Fibroblast of lung (primary cell): ENCODE measurements around the gene ITPKA. TPM values are rescaled to one million over a fixed set of nuclear protein-coding genes. Genes with fewer than 3 reads are reported as not detected.

Source experiments
- DNase-seq, 2 donors: peaks; one replicate each; pipeline versions ENCODE4 v3.0.0 to v3.0.0-alpha.2; 2010; ENCODE audit warnings: low read depth in 2 of 2
- H2AFZ ChIP-seq: 2 replicates; pipeline ENCODE4 v1.5.1; 2012; ENCODE audit warnings: low read length, control low read depth, inconsistent platforms
- H3K27ac ChIP-seq: 2 replicates; pipeline ENCODE4 v1.5.1; 2011; ENCODE audit warnings: low read length, control low read depth; ENCODE audit not compliant: insufficient read depth
- H3K27me3 ChIP-seq: 2 replicates; pipeline ENCODE4 v1.5.1; 2011; ENCODE audit warnings: mild to moderate bottlenecking, low read length; ENCODE audit not compliant: control insufficient read depth, insufficient read depth
- H3K36me3 ChIP-seq: 2 replicates; pipeline ENCODE4 v1.5.1; 2011; ENCODE audit warnings: low read length; ENCODE audit not compliant: control insufficient read depth, insufficient read depth
- H3K4me1 ChIP-seq: 2 replicates; pipeline ENCODE4 v1.5.1; 2011; ENCODE audit warnings: low read length; ENCODE audit not compliant: control insufficient read depth, insufficient read depth; ENCODE audit errors: extremely low read depth
- H3K4me2 ChIP-seq: 2 replicates; pipeline ENCODE4 v1.5.1; 2011; ENCODE audit warnings: low read length, control low read depth; ENCODE audit not compliant: insufficient read depth; ENCODE audit errors: extremely low read depth
- H3K4me3 ChIP-seq, 4 experiments: fragments of 200-600 bp in 1 of 4; sonication (generic) in 1 of 4; replicated peaks in 1 of 4; 2 replicates each; pipeline ENCODE4 v1.5.1; 2011 to 2016; ENCODE audit warnings: low read length in 4 of 4, low read depth in 3 of 4, mild to moderate bottlenecking in 3 of 4, control low read depth in 2 of 4, inconsistent platforms in 1 of 4, mixed read lengths in 1 of 4; ENCODE audit not compliant: insufficient read depth in 1 of 4; ENCODE audit errors: control extremely low read depth in 1 of 4
- H3K79me2 ChIP-seq: 2 replicates; pipeline ENCODE4 v1.5.1; 2012; ENCODE audit warnings: mild to moderate bottlenecking, low read length, inconsistent platforms; ENCODE audit not compliant: control insufficient read depth, insufficient read depth
- H3K9ac ChIP-seq: 2 replicates; pipeline ENCODE4 v1.5.1; 2011; ENCODE audit warnings: mild to moderate bottlenecking, low read length, control low read depth; ENCODE audit not compliant: insufficient read depth
- H3K9me3 ChIP-seq: 2 replicates; pipeline ENCODE4 v1.5.1; 2012; ENCODE audit warnings: low read depth, low read length; ENCODE audit not compliant: control insufficient read depth, insufficient read depth
- H4K20me1 ChIP-seq: 2 replicates; pipeline ENCODE4 v1.5.1; 2011; ENCODE audit warnings: low read length; ENCODE audit not compliant: control insufficient read depth, insufficient read depth; ENCODE audit errors: extremely low read depth
- CTCF ChIP-seq, 2 donors: IDR thresholded peaks in 1 of 2; conservative IDR thresholded peaks in 1 of 2; 1 replicate in 1 of 2; 2 replicates in 1 of 2; pipeline ENCODE4 v1.5.1; 2011 to 2012; ENCODE audit warnings: low read length in 2 of 2, control low read depth in 1 of 2, inconsistent platforms in 1 of 2, low read depth in 1 of 2, mild to moderate bottlenecking in 1 of 2
- EZH2 ChIP-seq: IDR thresholded peaks from 2 replicates; pipeline ENCODE4 v1.5.1; 2012; ENCODE audit warnings: low read length, control low read depth, mild to moderate bottlenecking; ENCODE audit errors: missing control alignments
- polyA plus RNA-seq, 2 donors: library from polyadenylated mRNA; depleted of rRNA in 1 of 2; stranded (reverse) in 1 of 2; unstranded in 1 of 2; fragments of >200 nt; gene quantifications; 2 replicates each; pipeline ENCODE4 v1.2.1, GENCODE V29; 2011 to 2012; ENCODE audit warnings: missing spikeins in 1 of 2
- total RNA-seq: library from RNA; depleted of rRNA; stranded (reverse); fragments of >200 nt; gene quantifications from 2 replicates; pipeline ENCODE4 v1.2.1, GENCODE V29; 2014

Gene ITPKA
- total and polyA plus RNA-seq, 2 donors (not counting 1 experiment from before 2014, with no cell fraction given) = 0.32 to 35.0 TPM

- TF ChIP-seq CTCF (conservative IDR thresholded peaks at IDR 0.05 in 1 of 2, IDR thresholded peaks at IDR 0.05 in 1 of 2; ENCODE audit: low read depth in 1 of 2, low read length in 2 of 2) (no peak), EZH2 (no peak)
Observed at GRCh38 chr15:41517895-41518449, 24.3 kb downstream of the ITPKA start.

GRCh38 chr15:41520636-41521035, 27.0 kb downstream of the ITPKA start:
- Histone ChIP-seq H3K79me2 (no peaks in the 10 kb centered on the region), H3K4me2 (no peak overlapping the region), H3K27me3 (no peaks in the 10 kb centered on the region), H3K27ac (no peak overlapping the region), H2AFZ (no peak overlapping the region), H3K4me1 (no peaks in the 10 kb centered on the region), H3K4me3 (no peak overlapping the region), H3K9ac (no peak overlapping the region), H3K36me3 (peaks cover 12% of the 10 kb centered on the region), H4K20me1 (no peaks in the 10 kb centered on the region), H3K9me3 (no peaks in the 10 kb centered on the region)
- DNase-seq = no peak
- no peak for TF ChIP-seq CTCF (conservative IDR thresholded peaks at IDR 0.05 in 1 of 2, IDR thresholded peaks at IDR 0.05 in 1 of 2; ENCODE audit: low read depth in 1 of 2, low read length in 2 of 2)
- TF ChIP-seq EZH2 = no peak

More at GRCh38 chr15:41517895-41518449, 24.3 kb downstream of the ITPKA start:
- no peak overlapping the region for H3K4me3 ChIP-seq
- H3K9ac ChIP-seq = no peak overlapping the region
- H3K9me3 ChIP-seq = no peaks in the 10 kb centered on the region
- no peak overlapping the region for H3K4me2 ChIP-seq
- H3K27me3 ChIP-seq = peaks cover 3% of the 10 kb centered on the region
- no peak overlapping the region for H3K27ac ChIP-seq
- H3K79me2 ChIP-seq = no peaks in the 10 kb centered on the region
- H2AFZ ChIP-seq = no peak overlapping the region
- no peak for DNase-seq
- no peaks in the 10 kb centered on the region for H4K20me1 ChIP-seq
- peaks cover 7% of the 10 kb centered on the region for H3K36me3 ChIP-seq
- peaks cover 2% of the 10 kb centered on the region for H3K4me1 ChIP-seq

GRCh38 chr15:41521614-41522013, 27.9 kb downstream of the ITPKA start:
- Histone ChIP-seq H3K27me3 (no peaks in the 10 kb centered on the region), H2AFZ (no peak overlapping the region), H3K36me3 (peaks cover 12% of the 10 kb centered on the region), H3K27ac (no peak overlapping the region), H3K9ac (no peak overlapping the region), H3K4me1 (no peaks in the 10 kb centered on the region), H3K9me3 (no peaks in the 10 kb centered on the region), H3K4me3 (no peak overlapping the region), H3K4me2 (no peak overlapping the region), H4K20me1 (no peaks in the 10 kb centered on the region), H3K79me2 (no peaks in the 10 kb centered on the region)
- DNase-seq = no peak
- no peak for TF ChIP-seq EZH2
- no peak for TF ChIP-seq CTCF (conservative IDR thresholded peaks at IDR 0.05 in 1 of 2, IDR thresholded peaks at IDR 0.05 in 1 of 2; ENCODE audit: low read depth in 1 of 2, low read length in 2 of 2)
